ENCODE results near the gene RHBDL1.

The RHBDL1 gene

GRCh38 chr16:633336-634050 is 42.0 kb upstream of the RHBDL1 start:
- TF ChIP-seq, protein P1, sequence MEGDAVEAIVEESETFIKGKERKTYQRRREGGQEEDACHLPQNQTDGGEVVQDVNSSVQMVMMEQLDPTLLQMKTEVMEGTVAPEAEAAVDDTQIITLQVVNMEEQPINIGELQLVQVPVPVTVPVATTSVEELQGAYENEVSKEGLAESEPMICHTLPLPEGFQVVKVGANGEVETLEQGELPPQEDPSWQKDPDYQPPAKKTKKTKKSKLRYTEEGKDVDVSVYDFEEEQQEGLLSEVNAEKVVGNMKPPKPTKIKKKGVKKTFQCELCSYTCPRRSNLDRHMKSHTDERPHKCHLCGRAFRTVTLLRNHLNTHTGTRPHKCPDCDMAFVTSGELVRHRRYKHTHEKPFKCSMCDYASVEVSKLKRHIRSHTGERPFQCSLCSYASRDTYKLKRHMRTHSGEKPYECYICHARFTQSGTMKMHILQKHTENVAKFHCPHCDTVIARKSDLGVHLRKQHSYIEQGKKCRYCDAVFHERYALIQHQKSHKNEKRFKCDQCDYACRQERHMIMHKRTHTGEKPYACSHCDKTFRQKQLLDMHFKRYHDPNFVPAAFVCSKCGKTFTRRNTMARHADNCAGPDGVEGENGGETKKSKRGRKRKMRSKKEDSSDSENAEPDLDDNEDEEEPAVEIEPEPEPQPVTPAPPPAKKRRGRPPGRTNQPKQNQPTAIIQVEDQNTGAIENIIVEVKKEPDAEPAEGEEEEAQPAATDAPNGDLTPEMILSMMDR (conservative IDR thresholded peaks at IDR 0.05; ENCODE audit: low read depth, low read length), result no peak
- no peak overlapping the region for H3K4me3 ChIP-seq (ENCODE audit: low read depth, low read length)
- no peak for DNase-seq (ENCODE audit: low read depth)

DNA sequence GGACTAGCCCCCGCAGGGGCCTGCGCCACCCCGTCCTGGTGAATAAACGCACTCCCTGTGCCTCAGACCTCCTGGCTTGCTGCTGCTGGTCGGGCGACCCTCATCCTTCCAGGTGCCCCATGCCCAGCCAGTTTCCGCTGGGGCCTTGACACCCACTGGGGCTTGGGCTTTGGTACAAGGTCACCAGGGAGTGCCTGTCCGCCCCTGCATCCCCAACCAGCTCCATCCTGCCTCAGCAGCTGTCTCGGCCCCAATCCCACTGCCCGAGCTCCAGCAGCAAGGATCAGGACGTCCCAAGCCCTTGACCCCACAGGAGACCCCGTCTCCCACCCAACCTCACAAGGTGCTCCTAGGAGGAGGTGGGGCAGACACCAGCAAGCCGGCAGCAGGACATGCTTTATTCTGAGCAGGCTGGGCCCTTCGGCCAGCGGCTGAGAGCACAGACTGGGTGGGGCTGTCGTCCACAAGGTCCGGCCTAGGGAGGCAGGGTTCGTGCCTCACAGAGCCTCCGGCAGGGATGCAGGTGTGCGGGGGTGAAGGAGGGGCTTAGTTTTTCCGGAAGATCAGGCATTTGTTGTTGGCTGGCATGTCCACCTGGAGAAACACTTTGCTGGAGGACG is 41.3 kb upstream of the RHBDL1 start:
- TF ChIP-seq, protein P1 (conservative IDR thresholded peaks at IDR 0.05; ENCODE audit: low read depth, low read length), result no peak
- H3K4me3 ChIP-seq (ENCODE audit: low read depth, low read length), result no peak overlapping the region
- DNase-seq (ENCODE audit: low read depth), result no peak

DNA sequence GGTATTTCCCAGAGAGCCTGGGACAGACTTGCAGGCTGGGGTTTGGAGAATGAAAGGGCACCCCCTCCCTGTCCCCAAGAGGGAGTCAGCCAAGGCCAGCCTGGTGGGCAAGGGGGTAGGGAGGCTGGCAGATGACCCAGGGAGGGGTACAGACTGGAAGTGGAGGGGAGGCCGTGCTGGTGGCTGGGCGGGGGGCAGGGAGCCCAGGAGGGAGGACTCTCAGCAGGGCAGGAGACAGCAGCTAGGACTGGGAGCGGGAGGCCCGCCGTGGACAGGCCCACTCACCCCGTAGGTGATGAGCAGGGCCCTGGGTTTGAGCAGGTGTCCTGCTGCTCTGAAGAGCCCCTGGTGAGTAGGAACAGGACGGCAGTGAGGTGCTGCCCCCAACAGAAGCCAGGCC is 40.5 kb upstream of the RHBDL1 start:
- no peak overlapping the region for H3K4me3 ChIP-seq (ENCODE audit: low read depth, low read length)
- TF ChIP-seq, protein P1 (conservative IDR thresholded peaks at IDR 0.05; ENCODE audit: low read depth, low read length), result no peak

DNA sequence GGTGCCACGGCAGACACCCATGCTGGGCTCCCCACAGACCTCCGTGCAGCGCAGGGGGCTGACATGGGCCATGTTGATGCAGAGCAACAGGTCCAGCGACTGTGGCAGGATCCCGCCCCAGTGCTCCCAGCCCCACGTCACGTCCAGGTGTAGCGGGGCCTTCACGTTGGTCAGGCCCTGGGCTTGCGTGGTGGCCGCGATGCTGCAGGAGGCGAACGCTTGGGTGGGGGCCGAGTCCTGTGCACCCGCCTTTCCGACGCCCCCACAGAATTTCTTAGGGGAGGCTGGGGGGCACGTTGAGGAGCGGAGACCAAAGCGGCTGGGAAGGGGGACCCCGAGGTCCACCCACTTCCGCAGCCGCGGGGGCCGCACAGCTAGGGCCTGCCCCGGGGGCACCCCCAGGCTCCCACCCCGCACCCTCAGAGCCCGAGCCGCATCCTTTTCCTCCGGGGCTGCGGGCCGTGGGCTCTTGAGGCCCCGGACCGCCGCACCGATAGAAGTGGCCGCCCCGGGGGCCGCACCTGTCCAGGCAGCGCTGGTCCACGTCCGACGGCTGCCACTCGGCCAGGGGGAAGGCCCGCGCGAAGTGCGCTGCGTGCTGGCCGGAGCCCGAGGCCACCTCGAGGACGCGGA is 39.8 kb upstream of the RHBDL1 start:
- H3K4me3 ChIP-seq (ENCODE audit: low read depth, low read length), result peak overlapping the region; percentile 87
- no peak for DNase-seq (ENCODE audit: low read depth)
- TF ChIP-seq, protein P1 (conservative IDR thresholded peaks at IDR 0.05; ENCODE audit: low read depth, low read length), result no peak

More for the DNA sequence above, 40.5 kb upstream of the RHBDL1 start:
- DNase-seq (ENCODE audit: low read depth), result no peak

DNA sequence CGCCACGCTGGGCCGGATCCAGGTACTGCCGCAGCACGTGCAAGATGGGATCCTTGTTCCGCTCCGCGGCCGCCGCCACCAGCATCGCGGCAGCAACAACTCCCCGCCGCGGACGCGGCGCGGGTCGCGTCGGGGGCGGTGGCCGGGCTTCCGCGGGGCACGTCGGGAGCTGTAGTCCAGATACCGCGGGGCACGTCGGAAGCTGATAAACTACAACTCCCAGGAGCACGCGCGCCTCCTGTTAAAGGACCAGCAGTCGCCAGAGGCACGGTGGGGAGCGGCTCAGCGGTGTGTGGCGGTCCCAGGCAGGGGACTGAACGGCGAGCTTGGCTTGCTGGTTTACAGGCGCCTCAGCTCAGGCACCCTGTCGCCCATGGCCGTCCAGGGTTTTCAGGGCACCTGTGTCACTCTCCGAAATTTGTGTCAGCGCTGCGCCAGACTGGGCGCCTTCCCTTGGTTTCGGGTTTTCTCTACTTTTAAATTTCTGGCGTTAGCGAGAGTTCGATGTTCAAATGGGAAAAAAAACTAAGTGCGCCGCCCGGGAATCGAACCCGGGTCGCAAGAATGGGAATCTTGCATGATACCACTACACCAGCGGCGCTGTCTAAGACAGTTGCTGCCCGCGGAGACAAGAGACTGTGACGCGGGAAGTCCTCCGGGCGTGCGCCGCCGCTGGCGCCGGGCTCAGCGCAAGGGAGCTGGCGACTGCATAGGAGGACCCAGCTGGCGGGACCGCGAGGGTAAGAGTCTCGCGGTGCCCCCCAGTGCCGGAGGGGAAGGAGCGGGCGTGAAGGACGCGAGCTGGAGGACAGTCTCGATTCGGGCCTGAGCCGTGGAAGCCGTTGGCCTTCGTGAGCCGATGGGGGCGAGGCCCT is 39.0 kb upstream of the RHBDL1 start, which contains the start of gene METTL26:
METTL26 (minus strand) TSS at position 100 of the 875 bp plus-strand sequence; CDS start at position 85, 15 bp downstream.
- DNase-seq (ENCODE audit: low read depth), result peak; percentile 95
- TF ChIP-seq, protein P1 (conservative IDR thresholded peaks at IDR 0.05; ENCODE audit: low read depth, low read length), result no peak
- H3K4me3 ChIP-seq (ENCODE audit: low read depth, low read length), result peak within 1 kb of the TSS; percentile 87
